HEK293T (cell line): ENCODE results near the gene EFNA5.

Experiments used
- BHLHE40 ChIP-seq: fragments of 450-650 bp; IDR thresholded peaks from 2 replicates; pipeline ENCODE4 v1.6.1; 2016; ENCODE audit warnings: mild to moderate bottlenecking, moderate library complexity, borderline replicate concordance
- CTBP1 ChIP-seq: fragments of 450-650 bp; IDR thresholded peaks from 2 replicates; pipeline ENCODE4 v1.6.1; 2016; ENCODE audit warnings: borderline replicate concordance
- ELF4 ChIP-seq: fragments of 450-650 bp; IDR thresholded peaks from 2 replicates; pipeline ENCODE4 v1.6.1; 2017; ENCODE audit warnings: antibody characterized with exemption
- FOXA1 ChIP-seq: fragments of 450-650 bp; IDR thresholded peaks from 2 replicates; pipeline ENCODE4 v1.6.1; 2016; ENCODE audit warnings: mild to moderate bottlenecking
- FOXM1 ChIP-seq: fragments of 450-650 bp; IDR thresholded peaks from 2 replicates; pipeline ENCODE4 v1.6.1; 2017; ENCODE audit warnings: mild to moderate bottlenecking, borderline replicate concordance
- HDGF ChIP-seq: fragments of 450-650 bp; IDR thresholded peaks from 2 replicates; pipeline ENCODE4 v1.6.1; 2017; ENCODE audit warnings: antibody characterized with exemption, borderline replicate concordance
- PKNOX1 ChIP-seq: fragments of 450-650 bp; IDR thresholded peaks from 2 replicates; pipeline ENCODE4 v1.6.1; 2016
- SP1 ChIP-seq: fragments of 450-650 bp; IDR thresholded peaks from 2 replicates; pipeline ENCODE4 v1.6.1; 2017

GRCh38 chr5:107665036-107665570, 5.6 kb downstream of the EFNA5 start:
- TF ChIP-seq BHLHE40 (no peak), FOXM1 (no peak), ELF4 (no peak), CTBP1 (no peak), PKNOX1 (no peak), SP1 (no peak), FOXA1 (no peak), HDGF (no peak)
